HCT116 (cell line): ENCODE data around the gene SEC62. TPM values are rescaled to one million over a fixed set of nuclear protein-coding genes. Genes with fewer than 3 reads are reported as not detected.

Experiments
- ATAC-seq: fragments of 200-7000 bp; cut with Tn5 transposase; 2 replicates; pipeline ENCODE4 v1.9.1; 2020; ENCODE audit warnings: mild to moderate bottlenecking, moderate library complexity
- BruUV-seq: library from RNA; stranded (reverse); fragments of 400-500 nt; replicated peaks from 2 replicates; lab custom pipeline; 2021; lab: Mats Ljungman, UMichigan
- CTCF ChIA-PET: fragments of 300-600 bp; sonication (Branson Sonifier 250); formaldehyde crosslinking; loops from one replicate; lab custom pipeline; 2021; ENCODE audit warnings: antibody characterized with exemption; lab: Charles Lee
- POLR2A ChIA-PET: fragments of 300-600, 350-600 bp; sonication (Branson Sonifier 250); formaldehyde crosslinking; loops from one replicate; lab custom pipeline; 2021; ENCODE audit warnings: antibody characterized with exemption; lab: Charles Lee
- RAD21 ChIA-PET, 2 experiments: fragments of 300-600 bp; sonication (Branson Sonifier 250); formaldehyde crosslinking; loops; one replicate each; lab custom pipeline; 2023; ENCODE audit warnings: low total read pairs in 2 of 2; ENCODE audit not compliant: uncharacterized antibody in 2 of 2, unreplicated experiment in 2 of 2, low non-redundant PET in 1 of 2; lab: Charles Lee
- DNase-seq: peaks from one replicate; pipeline ENCODE4 v3.0.0-alpha.2; 2010; ENCODE audit warnings: low read depth, low spot score
- H2AFZ ChIP-seq: fragments of 200-600 bp; shearing (Covaris generic), sonication (generic); 2 replicates; pipeline ENCODE4 v1.6.1; 2017; ENCODE audit warnings: low read depth, mixed run types, mixed read lengths, antibody characterized with exemption, low read length; ENCODE audit not compliant: poor library complexity, severe bottlenecking
- H3K27ac ChIP-seq: 2 replicates; pipeline ENCODE4 v1.5.1; 2012; ENCODE audit warnings: low read depth, low read length
- H3K27me3 ChIP-seq: fragments of 200-600 bp; sonication (generic); 2 replicates; pipeline ENCODE4 v1.6.1; 2016; ENCODE audit warnings: mixed run types, low read length, mixed read lengths; ENCODE audit not compliant: insufficient read depth
- H3K36me3 ChIP-seq, 2 experiments: fragments of 200-500 bp in 1 of 2; fragments of 200-600 bp in 1 of 2; sonication (Bioruptor generic) in 1 of 2; sonication (generic) in 1 of 2; 2 replicates each; pipeline versions ENCODE4 v1.5.1 to v1.6.1; 2014 to 2016; ENCODE audit warnings: low read length in 2 of 2, inconsistent platforms in 1 of 2, mixed read lengths in 1 of 2, mixed run types in 1 of 2; ENCODE audit not compliant: insufficient read depth in 2 of 2, control insufficient read depth in 1 of 2
- H3K4me1 ChIP-seq, 2 experiments: fragments of 200-600 bp in 1 of 2; sonication (generic) in 1 of 2; 2 replicates each; pipeline versions ENCODE4 v1.5.1 to v1.6.1; 2012 to 2017; ENCODE audit warnings: low read length in 2 of 2, inconsistent platforms in 1 of 2, mild to moderate bottlenecking in 1 of 2, mixed read lengths in 1 of 2, mixed run types in 1 of 2, moderate library complexity in 1 of 2; ENCODE audit not compliant: insufficient read depth in 2 of 2, control insufficient read depth in 1 of 2
- H3K4me2 ChIP-seq: fragments of 200-600 bp; sonication (generic); 2 replicates; pipeline ENCODE4 v1.6.1; 2017; ENCODE audit warnings: mixed run types, low read length, mixed read lengths
- H3K4me3 ChIP-seq, 2 experiments: fragments of 200-600 bp in 1 of 2; sonication (generic) in 1 of 2; replicated peaks in 1 of 2; 2 replicates each; pipeline ENCODE4 v1.5.1; 2011 to 2016; ENCODE audit warnings: low read length in 2 of 2, control low read depth in 1 of 2, low read depth in 1 of 2, mild to moderate bottlenecking in 1 of 2, mixed read lengths in 1 of 2, mixed run types in 1 of 2
- H3K79me2 ChIP-seq: fragments of 200-600 bp; sonication (generic); 2 replicates; pipeline ENCODE4 v1.6.1; 2017; ENCODE audit warnings: mild to moderate bottlenecking, mixed run types, low read length, moderate library complexity, mixed read lengths; ENCODE audit not compliant: insufficient read depth
- H3K9ac ChIP-seq: fragments of 200-600 bp; sonication (generic); 2 replicates; pipeline ENCODE4 v1.6.1; 2016; ENCODE audit warnings: low read length, mixed read lengths
- H3K9me2 ChIP-seq: fragments of 200-600 bp; sonication (generic), shearing (Covaris generic); 2 replicates; pipeline ENCODE4 v1.6.1; 2017; ENCODE audit warnings: mixed run types, mild to moderate bottlenecking, moderate library complexity; ENCODE audit not compliant: insufficient read depth
- H3K9me3 ChIP-seq, 2 experiments: fragments of 200-500 bp in 1 of 2; fragments of 200-600 bp in 1 of 2; sonication (Bioruptor generic) in 1 of 2; sonication (generic) in 1 of 2; 2 replicates each; pipeline ENCODE4 v1.6.1; 2014 to 2017; ENCODE audit warnings: low read length in 2 of 2, mixed read lengths in 2 of 2, inconsistent platforms in 1 of 2, low read depth in 1 of 2, mild to moderate bottlenecking in 1 of 2, mixed run types in 1 of 2, moderate library complexity in 1 of 2; ENCODE audit not compliant: control insufficient read depth in 1 of 2, insufficient read depth in 1 of 2
- H4K20me1 ChIP-seq: fragments of 200-600 bp; sonication (generic), shearing (Covaris generic); 2 replicates; pipeline ENCODE4 v1.6.1; 2017; ENCODE audit warnings: mixed run types, mild to moderate bottlenecking, moderate library complexity; ENCODE audit not compliant: insufficient read depth
- ATF3 ChIP-seq: IDR thresholded peaks from 2 replicates; pipeline ENCODE4 v1.6.1; 2012
- CEBPB ChIP-seq: IDR thresholded peaks from 2 replicates; pipeline ENCODE4 v1.6.1; 2012; ENCODE audit warnings: low read depth
- EZH2phosphoT487 ChIP-seq: fragments of 200-600 bp; IDR thresholded peaks from 2 replicates; pipeline ENCODE4 v1.6.1; 2018; ENCODE audit warnings: antibody characterized with exemption, borderline replicate concordance
- POLR2AphosphoS5 ChIP-seq: IDR thresholded peaks from 2 replicates; pipeline ENCODE4 v1.6.1; 2011; ENCODE audit warnings: mild to moderate bottlenecking, low read depth, low read length, moderate library complexity
- REST ChIP-seq: IDR thresholded peaks from 2 replicates; pipeline ENCODE4 v1.6.1; 2012; ENCODE audit warnings: low read depth
- SRF ChIP-seq: IDR thresholded peaks from 2 replicates; pipeline ENCODE4 v1.6.1; 2012; ENCODE audit warnings: low read depth
- YY1 ChIP-seq: IDR thresholded peaks from 2 replicates; pipeline ENCODE4 v1.6.1; 2011; ENCODE audit warnings: low read length, low read depth, moderate library complexity, mild to moderate bottlenecking; ENCODE audit not compliant: insufficient replicate concordance; ENCODE audit errors: extremely low read depth
- ZNF274 ChIP-seq: fragments of 200-500 bp; sonication (Bioruptor generic); IDR thresholded peaks from 2 replicates; pipeline ENCODE4 v1.6.1; 2014; ENCODE audit warnings: mild to moderate bottlenecking, low read depth, low read length, inconsistent platforms
- intact Hi-C: fragments of 100-400 bp; cut with micrococcal nuclease; formaldehyde crosslinking; loops from 2 replicates; pipeline ENCODE4 v1.10.0; 2022
- total RNA-seq: library from RNA; stranded (reverse); gene quantifications from one replicate; pipeline ENCODE4 v1.2.1, GENCODE V29; 2021; ENCODE audit not compliant: unreplicated experiment

Gene SEC62
- total RNA-seq, 1 experiment from 2014 or later = 55.4 TPM

- TF ChIP-seq SRF (no peak), EZH2phosphoT487 (no peak), POLR2AphosphoS5 (no peak), YY1 (no peak), ATF3 (no peak), REST (no peak), ZNF274 (no peak), CEBPB (no peak)
- no peak for ATAC-seq
- Histone ChIP-seq H3K36me3 (no peaks in the 10 kb centered on the region), H3K27ac (no peak overlapping the region), H3K9me2 (no peaks in the 10 kb centered on the region), H3K79me2 (peaks cover 77% of the 10 kb centered on the region), H3K27me3 (no peaks in the 10 kb centered on the region), H3K4me2 (no peak overlapping the region), H3K4me3 (no peak overlapping the region), H3K9ac (no peak overlapping the region), H3K4me1 (peaks cover 3 to 15% of the 10 kb centered on the region in 2 experiments; a peak in 3 of 4 replicates), H2AFZ (no peak overlapping the region), H4K20me1 (peaks cover 5% of the 10 kb centered on the region; the same call in 1 of the 2 replicates), H3K9me3 (no peaks in the 10 kb centered on the region)
- POLR2A ChIA-PET = no interaction called here
- intact Hi-C loops = loop anchor here (5.0 kb wide), 1 partner anchor 207 kb away; no protein-coding TSS in a partner anchor
- DNase-seq = no peak
- CTCF ChIA-PET = no interaction called here
- no TSS peak for BruUV-seq
- RAD21 ChIA-PET = no interaction called here
Measured at GRCh38 chr3:169969174-169970095, 2.8 kb downstream of the SEC62 start.
